ENCODE results near the gene CISH. TPM values are rescaled to one million over a fixed set of nuclear protein-coding genes. Genes with fewer than 3 reads are reported as not detected.

Gene CISH
- total and polyA plus RNA-seq, 9 of the 15 experiments (the other 6 are each of a cell fraction or from before 2014, with no cell fraction given), result 1.7 to 47.7 (median 18.3) TPM

GRCh38 chr3:50612234-50612882, 784 bp upstream of the CISH start (continued):
- TF ChIP-seq ZFP91 (CRISPR knock-in tag; IDR thresholded peaks at IDR 0.05), result no peak
- TF ChIP-seq ZNF695 (CRISPR knock-in tag; IDR thresholded peaks at IDR 0.05), result no peak
- no peak for TF ChIP-seq MEF2A (IDR thresholded peaks at IDR 0.05; ENCODE audit: control insufficient read depth, low read depth, low read length)
- TF ChIP-seq ATF2 (CRISPR knock-in tag; IDR thresholded peaks at IDR 0.05), result no peak
- TF ChIP-seq, protein P1, sequence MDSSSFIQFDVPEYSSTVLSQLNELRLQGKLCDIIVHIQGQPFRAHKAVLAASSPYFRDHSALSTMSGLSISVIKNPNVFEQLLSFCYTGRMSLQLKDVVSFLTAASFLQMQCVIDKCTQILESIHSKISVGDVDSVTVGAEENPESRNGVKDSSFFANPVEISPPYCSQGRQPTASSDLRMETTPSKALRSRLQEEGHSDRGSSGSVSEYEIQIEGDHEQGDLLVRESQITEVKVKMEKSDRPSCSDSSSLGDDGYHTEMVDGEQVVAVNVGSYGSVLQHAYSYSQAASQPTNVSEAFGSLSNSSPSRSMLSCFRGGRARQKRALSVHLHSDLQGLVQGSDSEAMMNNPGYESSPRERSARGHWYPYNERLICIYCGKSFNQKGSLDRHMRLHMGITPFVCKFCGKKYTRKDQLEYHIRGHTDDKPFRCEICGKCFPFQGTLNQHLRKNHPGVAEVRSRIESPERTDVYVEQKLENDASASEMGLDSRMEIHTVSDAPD (CRISPR knock-in tag; IDR thresholded peaks at IDR 0.05), result no peak
- no peak; the same call in 1 of the 2 replicates for TF ChIP-seq HMG20A (CRISPR knock-in tag; conservative IDR thresholded peaks at IDR 0.05)
- TF ChIP-seq FOXA1 (IDR thresholded peaks at IDR 0.05; ENCODE audit: borderline replicate concordance), result no peak
- TF ChIP-seq ELK1 (CRISPR knock-in tag; IDR thresholded peaks at IDR 0.05), result no peak
- TF ChIP-seq ZNF263 (CRISPR knock-in tag; IDR thresholded peaks at IDR 0.05; ENCODE audit: borderline replicate concordance), result peak; percentile 82
- TF ChIP-seq ZNF280B (CRISPR knock-in tag; IDR thresholded peaks at IDR 0.05), result no peak
- no peak for TF ChIP-seq PURB (CRISPR knock-in tag; IDR thresholded peaks at IDR 0.05; ENCODE audit: low read depth)
- TF ChIP-seq ZNF830 (CRISPR knock-in tag; IDR thresholded peaks at IDR 0.05), result no peak
- TF ChIP-seq, protein P2, sequence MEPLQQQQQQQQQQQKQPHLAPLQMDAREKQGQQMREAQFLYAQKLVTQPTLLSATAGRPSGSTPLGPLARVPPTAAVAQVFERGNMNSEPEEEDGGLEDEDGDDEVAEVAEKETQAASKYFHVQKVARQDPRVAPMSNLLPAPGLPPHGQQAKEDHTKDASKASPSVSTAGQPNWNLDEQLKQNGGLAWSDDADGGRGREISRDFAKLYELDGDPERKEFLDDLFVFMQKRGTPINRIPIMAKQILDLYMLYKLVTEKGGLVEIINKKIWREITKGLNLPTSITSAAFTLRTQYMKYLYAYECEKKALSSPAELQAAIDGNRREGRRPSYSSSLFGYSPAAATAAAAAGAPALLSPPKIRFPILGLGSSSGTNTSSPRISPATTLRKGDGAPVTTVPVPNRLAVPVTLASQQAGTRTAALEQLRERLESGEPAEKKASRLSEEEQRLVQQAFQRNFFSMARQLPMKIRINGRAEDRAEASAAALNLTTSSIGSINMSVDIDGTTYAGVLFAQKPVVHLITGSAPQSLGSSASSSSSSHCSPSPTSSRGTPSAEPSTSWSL (CRISPR knock-in tag; IDR thresholded peaks at IDR 0.05; ENCODE audit: borderline replicate concordance), result no peak
- TF ChIP-seq SMARCA5 (IDR thresholded peaks at IDR 0.05), result no peak
- TF ChIP-seq E4F1 (CRISPR knock-in tag; IDR thresholded peaks at IDR 0.05; ENCODE audit: borderline replicate concordance), result no peak
- TF ChIP-seq KLF10 (CRISPR knock-in tag; IDR thresholded peaks at IDR 0.05), result no peak

All from K562 (cell line).